Cardiac muscle cell (in vitro differentiated cells and primary cell): ENCODE measurements around the gene CPT1A. TPM values are rescaled to one million over a fixed set of nuclear protein-coding genes. Genes with fewer than 3 reads are reported as not detected.
A peak's percentile ranks its signal among the peaks of the same experiment; 100 is the strongest.

ENCODE experiments used
- DNase-seq, 2 donors: peaks; one replicate each; pipeline versions ENCODE4 v3.0.0 to v3.0.0-alpha.2; 2010 to 2017; ENCODE audit warnings: low read depth in 1 of 2, low spot score in 1 of 2
- H3K27ac ChIP-seq: fragments of 200-600 bp; sonication (generic); 2 replicates; pipeline ENCODE4 v1.5.1; 2016
- H3K27me3 ChIP-seq: fragments of 200-600 bp; sonication (generic); 2 replicates; pipeline ENCODE4 v1.6.0; 2016; ENCODE audit warnings: control low read depth
- H3K36me3 ChIP-seq: fragments of 200-600 bp; sonication (generic); 2 replicates; pipeline ENCODE4 v1.5.1; 2016; ENCODE audit warnings: control low read depth
- H3K4me1 ChIP-seq: fragments of 200-600 bp; sonication (generic); 2 replicates; pipeline ENCODE4 v1.8.1; 2017; ENCODE audit warnings: low read depth, mild to moderate bottlenecking, mixed run types
- H3K4me3 ChIP-seq: fragments of 200-600 bp; sonication (generic); 2 replicates; pipeline ENCODE4 v1.5.1; 2016; ENCODE audit warnings: mild to moderate bottlenecking
- H3K9me3 ChIP-seq: fragments of 200-600 bp; sonication (generic); 2 replicates; pipeline ENCODE4 v1.5.1; 2017; ENCODE audit warnings: low read depth, mild to moderate bottlenecking, control low read depth
- CTCF ChIP-seq: IDR thresholded peaks from 2 replicates; pipeline ENCODE4 v1.5.1; 2012; ENCODE audit warnings: low read depth, mild to moderate bottlenecking, low read length
- polyA plus RNA-seq: library from polyadenylated mRNA; unstranded; fragments of >200 nt; fragmentation: Nextera tagmentation; extraction: Ambion mirVana; gene quantifications from 2 replicates; pipeline ENCODE4 v1.2.1, GENCODE V29; 2016
- total RNA-seq: library from RNA; depleted of rRNA; stranded (reverse); fragments of >200 nt; gene quantifications from 2 replicates; pipeline ENCODE4 v1.2.3, GENCODE V29; 2016

Gene CPT1A
- total and polyA plus RNA-seq, 2 experiments from 2014 or later = 2.1 to 7.4 TPM

DNA sequence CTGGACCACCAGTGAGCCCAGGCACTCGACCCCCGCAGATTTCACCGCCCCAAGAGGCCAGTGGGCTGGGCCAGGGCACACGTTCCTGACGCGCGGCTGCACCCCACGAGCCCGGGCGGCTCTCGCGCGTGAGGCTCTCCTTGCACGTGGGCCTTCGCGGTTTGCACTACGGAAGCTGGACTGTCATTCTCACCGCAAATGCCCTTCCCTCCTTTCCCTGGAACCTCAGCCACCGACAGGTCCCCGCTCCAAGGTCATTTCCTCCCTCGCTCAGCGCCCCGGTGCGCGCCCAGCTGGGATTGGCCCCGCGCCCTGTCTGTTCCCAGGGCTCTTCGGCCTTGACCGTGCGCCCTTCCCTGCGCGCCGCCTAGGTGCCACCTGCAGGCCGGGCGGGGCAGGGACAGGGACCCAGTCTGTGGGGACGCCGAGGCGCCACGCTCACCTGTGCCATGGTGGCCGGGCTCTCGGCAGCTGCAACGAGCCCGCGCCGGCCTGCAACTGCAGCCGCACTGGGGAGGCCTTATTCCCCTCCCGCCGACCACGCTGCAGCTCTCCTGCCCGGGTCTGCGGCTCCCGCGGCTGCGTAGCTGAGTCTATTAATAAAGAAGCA, 2.1 kb upstream of the CPT1A start:
- H3K9me3 ChIP-seq = no peaks in the 10 kb centered on the region
- peak; percentile 62 to 87 for DNase-seq
- peaks cover 19% of the 10 kb centered on the region for H3K4me1 ChIP-seq
- no peaks in the 10 kb centered on the region for H3K36me3 ChIP-seq
- H3K27ac ChIP-seq = no peak overlapping the region
- peak; percentile 37 for TF ChIP-seq CTCF
- H3K4me3 ChIP-seq = peak overlapping the region; percentile 25
- peaks cover 79% of the 10 kb centered on the region for H3K27me3 ChIP-seq

DNA sequence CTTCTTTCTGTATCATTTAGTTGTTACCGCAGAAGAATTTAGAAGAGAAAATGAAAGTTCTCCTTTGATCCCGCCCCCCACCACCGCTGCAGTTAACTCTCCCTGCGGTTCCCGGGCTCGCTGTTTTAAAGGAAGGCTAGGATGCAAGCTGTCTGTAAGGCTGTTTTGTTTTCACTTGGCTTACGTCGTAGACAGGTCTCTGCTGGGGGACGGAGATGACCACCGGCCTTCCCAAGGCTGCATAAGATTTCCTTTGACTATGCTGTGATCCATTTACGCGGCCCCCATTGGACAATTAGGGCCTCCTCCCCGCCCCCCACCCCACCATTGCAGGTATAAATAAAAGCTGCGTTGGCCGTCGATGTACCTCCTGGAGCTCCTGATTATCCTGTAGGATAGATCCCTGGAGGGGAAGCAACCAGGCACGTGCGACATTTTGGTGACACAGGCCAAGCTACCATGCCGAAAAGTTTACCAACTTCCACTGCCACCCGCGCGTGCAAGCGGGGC, 1.4 kb upstream of the CPT1A start:
- Histone ChIP-seq H3K4me1 (peaks cover 19% of the 10 kb centered on the region), H3K36me3 (no peaks in the 10 kb centered on the region), H3K27me3 (peaks cover 74% of the 10 kb centered on the region), H3K9me3 (no peaks in the 10 kb centered on the region), H3K4me3 (no peak overlapping the region), H3K27ac (no peak overlapping the region)
- TF ChIP-seq CTCF = no peak
- peak in 1 of 2 donors; percentile 66 for DNase-seq

DNA sequence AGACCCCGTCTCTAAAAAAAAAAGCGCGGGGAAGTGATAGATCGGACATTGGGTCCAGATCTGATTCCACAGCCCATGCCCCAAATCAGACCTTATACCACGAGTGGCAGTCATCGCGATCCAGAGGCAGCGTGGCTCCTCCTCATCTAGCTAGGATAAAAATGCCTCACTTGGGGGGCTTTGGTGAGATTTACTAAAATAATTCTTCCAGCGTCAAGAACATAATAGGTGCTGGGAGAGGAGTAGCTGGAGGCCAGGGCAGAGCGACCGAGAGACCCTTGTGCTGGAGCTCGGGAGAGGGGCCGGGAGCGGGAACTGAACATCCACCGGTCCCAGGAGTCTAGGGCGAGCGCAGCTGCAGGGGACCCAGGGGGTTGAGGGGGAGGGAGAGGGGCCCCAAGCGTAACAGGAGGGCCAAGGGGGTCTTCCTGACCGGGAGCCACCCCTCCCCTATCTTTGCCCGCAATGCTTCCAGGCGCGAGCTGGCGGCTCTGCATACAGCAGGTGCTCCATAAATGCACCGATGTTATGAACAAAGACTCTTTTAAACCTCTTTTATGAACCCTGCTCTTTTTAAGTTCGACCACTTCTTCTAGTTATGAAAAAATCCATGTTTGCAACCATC, 823 bp upstream of the CPT1A start:
- DNase-seq = no peak
- H3K4me1 ChIP-seq = peaks cover 19% of the 10 kb centered on the region

GRCh38 chr11:68840661-68841653, 759 bp downstream of the CPT1A start:
- H3K4me3 ChIP-seq = peak overlapping the region; percentile 30
- H3K36me3 ChIP-seq = no peaks in the 10 kb centered on the region
- H3K27ac ChIP-seq = no peak overlapping the region
- TF ChIP-seq CTCF = no peak
- DNase-seq = peak; percentile 33 to 66
- peaks cover 19% of the 10 kb centered on the region for H3K4me1 ChIP-seq
- peaks cover 52% of the 10 kb centered on the region for H3K27me3 ChIP-seq
- no peaks in the 10 kb centered on the region for H3K9me3 ChIP-seq

More for the DNA sequence above, 823 bp upstream of the CPT1A start:
- no peak for TF ChIP-seq CTCF
- Histone ChIP-seq H3K27me3 (peaks cover 68% of the 10 kb centered on the region), H3K36me3 (no peaks in the 10 kb centered on the region), H3K27ac (no peak overlapping the region), H3K4me3 (no peak overlapping the region), H3K9me3 (no peaks in the 10 kb centered on the region)

- peaks cover 19% of the 10 kb centered on the region for H3K4me1 ChIP-seq
- H3K36me3 ChIP-seq = no peaks in the 10 kb centered on the region
- no peaks in the 10 kb centered on the region for H3K9me3 ChIP-seq
- peak; percentile 36 to 39 for DNase-seq
- peak overlapping the region; percentile 47 for H3K27ac ChIP-seq
- TF ChIP-seq CTCF = no peak
- peaks cover 43% of the 10 kb centered on the region for H3K27me3 ChIP-seq
- H3K4me3 ChIP-seq = peak overlapping the region; percentile 32
Observed at GRCh38 chr11:68839911-68840641, 1.6 kb downstream of the CPT1A start.
